ENCODE data around the gene MCUR1.
A peak's percentile ranks its signal among the peaks of the same experiment; 100 is the strongest.

The MCUR1 gene

GRCh38 chr6:13813026-13813425 is 1.3 kb downstream of the MCUR1 start:
- H3K27me3 ChIP-seq (ENCODE audit: insufficient read depth, low read depth) = no peaks in the 10 kb centered on the region
- H3K36me3 ChIP-seq (ENCODE audit: insufficient read depth) = no peaks in the 10 kb centered on the region
- H3K79me2 ChIP-seq (ENCODE audit: insufficient read depth, low read depth) = peaks cover 39% of the 10 kb centered on the region
- H3K4me3 ChIP-seq (IDR thresholded peaks at IDR 0.05; ENCODE audit: insufficient read depth, low read depth, low read length) = no peak overlapping the region
- 0 out of 2 replicates have a peak, but pooled peaks cover 5% of the 10 kb centered on the region for H4K20me1 ChIP-seq (ENCODE audit: insufficient read depth)
- H3K27ac ChIP-seq = no peak overlapping the region
- H2AFZ ChIP-seq (ENCODE audit: low read depth) = no peak overlapping the region
- TF ChIP-seq CTCF (conservative IDR thresholded peaks at IDR 0.05; ENCODE audit: low read depth, low read length) = no peak
- peaks cover 38% of the 10 kb centered on the region for H3K4me1 ChIP-seq (ENCODE audit: low read depth, poor library complexity, severe bottlenecking)
- no peak overlapping the region; the same call in 1 of the 2 replicates for H3K9ac ChIP-seq
- peak overlapping the region; percentile 65 for H3K4me2 ChIP-seq

GRCh38 chr6:13812359-13812642 is 2.1 kb downstream of the MCUR1 start:
- Histone ChIP-seq H3K9ac (no peak overlapping the region), H3K4me3 (IDR thresholded peaks at IDR 0.05; ENCODE audit: insufficient read depth, low read depth, low read length) (no peak overlapping the region), H3K27me3 (ENCODE audit: insufficient read depth, low read depth) (no peaks in the 10 kb centered on the region), H3K4me1 (ENCODE audit: low read depth, poor library complexity, severe bottlenecking) (peaks cover 38% of the 10 kb centered on the region), H3K4me2 (peak overlapping the region; percentile 18; the same call in 1 of the 2 replicates), H3K36me3 (ENCODE audit: insufficient read depth) (no peaks in the 10 kb centered on the region), H3K27ac (no peak overlapping the region), H4K20me1 (ENCODE audit: insufficient read depth) (0 out of 2 replicates have a peak, but pooled peaks cover 5% of the 10 kb centered on the region), H2AFZ (ENCODE audit: low read depth) (no peak overlapping the region), H3K79me2 (ENCODE audit: insufficient read depth, low read depth) (peaks cover 39% of the 10 kb centered on the region)
- no peak for TF ChIP-seq CTCF (conservative IDR thresholded peaks at IDR 0.05; ENCODE audit: low read depth, low read length)

- H3K4me2 ChIP-seq = peak overlapping the region; percentile 18; the same call in 1 of the 2 replicates
- TF ChIP-seq CTCF (conservative IDR thresholded peaks at IDR 0.05; ENCODE audit: low read depth, low read length) = no peak
- peaks cover 39% of the 10 kb centered on the region for H3K79me2 ChIP-seq (ENCODE audit: insufficient read depth, low read depth)
Observed at GRCh38 chr6:13811627-13812358, 2.6 kb downstream of the MCUR1 start.

GRCh38 chr6:13810688-13811446 is 3.5 kb downstream of the MCUR1 start:
- H3K79me2 ChIP-seq (ENCODE audit: insufficient read depth, low read depth) = peaks cover 39% of the 10 kb centered on the region
- no peaks in the 10 kb centered on the region for H3K36me3 ChIP-seq (ENCODE audit: insufficient read depth)
- H2AFZ ChIP-seq (ENCODE audit: low read depth) = no peak overlapping the region
- H3K4me3 ChIP-seq (IDR thresholded peaks at IDR 0.05; ENCODE audit: insufficient read depth, low read depth, low read length) = no peak overlapping the region
- H4K20me1 ChIP-seq (ENCODE audit: insufficient read depth) = 0 out of 2 replicates have a peak, but pooled peaks cover 5% of the 10 kb centered on the region
- TF ChIP-seq CTCF (conservative IDR thresholded peaks at IDR 0.05; ENCODE audit: low read depth, low read length) = no peak
- no peak overlapping the region for H3K4me2 ChIP-seq
- H3K27me3 ChIP-seq (ENCODE audit: insufficient read depth, low read depth) = no peaks in the 10 kb centered on the region
- H3K27ac ChIP-seq = no peak overlapping the region
- no peak overlapping the region for H3K9ac ChIP-seq
- peaks cover 37% of the 10 kb centered on the region for H3K4me1 ChIP-seq (ENCODE audit: low read depth, poor library complexity, severe bottlenecking)

More at GRCh38 chr6:13811627-13812358, 2.6 kb downstream of the MCUR1 start:
- Histone ChIP-seq H3K4me1 (ENCODE audit: low read depth, poor library complexity, severe bottlenecking) (peaks cover 38% of the 10 kb centered on the region), H3K9ac (no peak overlapping the region), H3K27ac (no peak overlapping the region), H2AFZ (ENCODE audit: low read depth) (no peak overlapping the region), H3K36me3 (ENCODE audit: insufficient read depth) (no peaks in the 10 kb centered on the region), H4K20me1 (ENCODE audit: insufficient read depth) (0 out of 2 replicates have a peak, but pooled peaks cover 5% of the 10 kb centered on the region), H3K4me3 (IDR thresholded peaks at IDR 0.05; ENCODE audit: insufficient read depth, low read depth, low read length) (no peak overlapping the region), H3K27me3 (ENCODE audit: insufficient read depth, low read depth) (no peaks in the 10 kb centered on the region)
